WI38 (cell line): ENCODE measurements around the gene SLC32A1.

ENCODE experiments used
- H3K4me3 ChIP-seq: 2 replicates; pipeline ENCODE4 v1.5.1; 2011; ENCODE audit warnings: low read depth, mild to moderate bottlenecking, control low read depth, low read length
- TF ChIP-seq, protein P1 (sequence below): IDR thresholded peaks from 2 replicates; pipeline ENCODE4 v1.5.1; 2012; ENCODE audit warnings: low read depth, mild to moderate bottlenecking, control low read depth, low read length

SLC32A1 gene

GRCh38 chr20:38706509-38706908, 17.8 kb upstream of the SLC32A1 start:
- TF ChIP-seq, protein P1, sequence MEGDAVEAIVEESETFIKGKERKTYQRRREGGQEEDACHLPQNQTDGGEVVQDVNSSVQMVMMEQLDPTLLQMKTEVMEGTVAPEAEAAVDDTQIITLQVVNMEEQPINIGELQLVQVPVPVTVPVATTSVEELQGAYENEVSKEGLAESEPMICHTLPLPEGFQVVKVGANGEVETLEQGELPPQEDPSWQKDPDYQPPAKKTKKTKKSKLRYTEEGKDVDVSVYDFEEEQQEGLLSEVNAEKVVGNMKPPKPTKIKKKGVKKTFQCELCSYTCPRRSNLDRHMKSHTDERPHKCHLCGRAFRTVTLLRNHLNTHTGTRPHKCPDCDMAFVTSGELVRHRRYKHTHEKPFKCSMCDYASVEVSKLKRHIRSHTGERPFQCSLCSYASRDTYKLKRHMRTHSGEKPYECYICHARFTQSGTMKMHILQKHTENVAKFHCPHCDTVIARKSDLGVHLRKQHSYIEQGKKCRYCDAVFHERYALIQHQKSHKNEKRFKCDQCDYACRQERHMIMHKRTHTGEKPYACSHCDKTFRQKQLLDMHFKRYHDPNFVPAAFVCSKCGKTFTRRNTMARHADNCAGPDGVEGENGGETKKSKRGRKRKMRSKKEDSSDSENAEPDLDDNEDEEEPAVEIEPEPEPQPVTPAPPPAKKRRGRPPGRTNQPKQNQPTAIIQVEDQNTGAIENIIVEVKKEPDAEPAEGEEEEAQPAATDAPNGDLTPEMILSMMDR, result no peak
- H3K4me3 ChIP-seq, result no peak overlapping the region

DNA sequence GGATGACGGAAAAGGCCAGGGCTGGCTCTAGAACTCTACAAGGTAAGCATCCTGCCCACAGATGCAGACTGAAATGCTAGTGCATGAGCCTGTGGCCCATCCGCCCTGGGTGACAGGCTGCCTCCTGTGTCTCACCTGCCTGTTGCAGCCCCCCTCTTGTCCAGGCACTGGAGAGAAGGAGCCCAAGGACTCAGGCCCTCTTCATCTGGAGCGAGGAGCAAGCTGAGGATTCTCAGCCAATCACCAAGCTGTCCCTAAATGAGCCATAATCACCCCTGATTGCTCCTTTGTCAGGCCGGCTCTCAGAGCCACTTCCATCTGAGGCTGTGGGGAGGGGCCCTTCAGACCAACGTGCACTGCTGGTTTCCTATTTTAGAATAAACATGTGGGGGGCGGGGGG, 10.0 kb upstream of the SLC32A1 start:
- TF ChIP-seq, protein P1, result no peak

DNA sequence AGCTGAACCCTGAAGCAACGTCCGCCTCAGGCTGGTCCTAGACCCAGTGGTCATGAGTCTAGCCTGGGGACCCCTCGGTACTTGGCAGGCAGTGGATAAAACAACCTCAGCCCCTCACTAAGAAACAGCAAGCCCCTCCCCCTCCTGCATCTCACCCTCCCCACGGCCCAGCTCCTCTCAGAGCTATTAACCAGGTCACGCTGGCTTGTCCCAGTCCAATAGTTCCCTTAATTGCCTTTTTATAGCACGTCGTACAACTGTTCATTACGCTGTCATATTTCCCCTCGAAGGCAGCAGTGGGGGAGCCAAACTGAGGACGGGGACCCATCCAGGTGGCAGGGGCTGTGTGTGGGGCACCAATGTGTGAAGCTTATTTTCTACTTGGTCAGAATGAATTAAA, 8.6 kb upstream of the SLC32A1 start:
- TF ChIP-seq, protein P1, result no peak
- H3K4me3 ChIP-seq, result no peak overlapping the region

More for the DNA sequence above, 10.0 kb upstream of the SLC32A1 start:
- no peak overlapping the region for H3K4me3 ChIP-seq

DNA sequence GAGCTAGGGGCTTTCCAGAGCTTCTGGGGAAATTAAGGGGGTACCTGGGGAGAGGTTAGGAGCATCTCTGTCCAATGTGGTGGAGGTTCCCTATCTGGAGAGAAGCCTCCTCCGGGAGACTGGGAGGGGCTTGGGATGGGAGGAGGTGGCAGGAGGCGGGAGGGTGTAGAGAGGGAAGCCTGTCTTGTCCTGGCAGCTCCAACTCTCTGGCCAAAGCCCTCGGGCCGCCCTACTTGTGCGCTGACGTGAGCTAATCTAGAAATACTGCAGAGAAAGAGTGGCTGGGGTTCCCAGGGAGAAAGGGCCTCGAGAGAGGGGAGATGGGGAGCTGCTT, 1.6 kb upstream of the SLC32A1 start:
- TF ChIP-seq, protein P1, result no peak
- H3K4me3 ChIP-seq, result no peak overlapping the region

- no peak overlapping the region for H3K4me3 ChIP-seq
These were observed 1.1 kb upstream of the SLC32A1 start for GRCh38 chr20:38723017-38723847.

GRCh38 chr20:38724626-38725147, 401 bp downstream of the SLC32A1 start:
- no peak overlapping the region for H3K4me3 ChIP-seq
- TF ChIP-seq, protein P1, result no peak

More at GRCh38 chr20:38723017-38723847, 1.1 kb upstream of the SLC32A1 start:
- TF ChIP-seq, protein P1, result no peak

- TF ChIP-seq, protein P1, result no peak
- H3K4me3 ChIP-seq, result no peak overlapping the region
These were observed 1.0 kb downstream of the SLC32A1 start for GRCh38 chr20:38725148-38725901.
